Hematopoietic multipotent progenitor cell treated with erythropoietin and hydrocortisone succinate and interleukin-3 and kit ligand, for 8 days (in vitro differentiated cells): Measurements from ENCODE around the gene ACSL4.
"Not testable (repeated sequence)": the region's sequence is repeated elsewhere in the genome, so short reads cannot be mapped to it uniquely, and the experiment has no call there.

Experiments
- DNase-seq: peaks from one replicate; pipeline ENCODE4 v3.0.0-alpha.2; 2015

ACSL4 gene

GRCh38 chrX:109732807-109733612, at the start of gene ACSL4:
ACSL4 (minus strand) TSS chrX:109733257; CDS start chrX:109683363, 49,894 bp downstream.
- peak; percentile 83 for DNase-seq

- no peak for DNase-seq
Measured at GRCh38 chrX:109777749-109778148, 44.7 kb upstream of the ACSL4 start.

- DNase-seq = no peak
Measured at GRCh38 chrX:109776986-109777385, 43.9 kb upstream of the ACSL4 start.

- DNase-seq = no peak
Measured at GRCh38 chrX:109776432-109776831, 43.4 kb upstream of the ACSL4 start.

- peak; percentile 65 for DNase-seq
Measured at GRCh38 chrX:109775386-109775785, 42.3 kb upstream of the ACSL4 start.

- peak; percentile 81 for DNase-seq
Measured at GRCh38 chrX:109774706-109775105, 41.6 kb upstream of the ACSL4 start.

GRCh38 chrX:109774136-109774535, 41.1 kb upstream of the ACSL4 start:
- no peak for DNase-seq

- DNase-seq = peak; percentile 67
Measured at GRCh38 chrX:109773374-109773773, 40.3 kb upstream of the ACSL4 start.

GRCh38 chrX:109770780-109771179, 37.7 kb upstream of the ACSL4 start:
- no peak for DNase-seq

GRCh38 chrX:109760922-109761250, 27.8 kb upstream of the ACSL4 start:
- DNase-seq = no peak

- DNase-seq = peak; percentile 22
Measured at GRCh38 chrX:109760209-109760921, 27.3 kb upstream of the ACSL4 start.

GRCh38 chrX:109753256-109753655, 20.2 kb upstream of the ACSL4 start:
- DNase-seq = no peak

- no peak for DNase-seq
Measured at GRCh38 chrX:109751698-109752097, 18.6 kb upstream of the ACSL4 start.

- DNase-seq = no peak
Measured at GRCh38 chrX:109749207-109749606, 16.1 kb upstream of the ACSL4 start.

- no peak for DNase-seq
Measured at GRCh38 chrX:109747681-109748080, 14.6 kb upstream of the ACSL4 start.

GRCh38 chrX:109742722-109743121, 9.7 kb upstream of the ACSL4 start:
- DNase-seq = no peak

GRCh38 chrX:109740896-109741295, 7.8 kb upstream of the ACSL4 start:
- DNase-seq = not testable (repeated sequence)

- no peak for DNase-seq
Measured at GRCh38 chrX:109740433-109740809, 7.4 kb upstream of the ACSL4 start.

GRCh38 chrX:109739625-109740432, 6.8 kb upstream of the ACSL4 start:
- peak; percentile 40 for DNase-seq

GRCh38 chrX:109735202-109735744, 2.2 kb upstream of the ACSL4 start:
- DNase-seq = no peak

GRCh38 chrX:109733613-109734083, 591 bp upstream of the ACSL4 start:
- DNase-seq = no peak

GRCh38 chrX:109732017-109732801, 848 bp downstream of the ACSL4 start:
- DNase-seq = peak; percentile 46
